Measurements from ENCODE around the gene WSB1. TPM values are rescaled to one million over a fixed set of nuclear protein-coding genes. Genes with fewer than 3 reads are reported as not detected.

The WSB1 gene
- total RNA-seq, 1 donor from 2014 or later = 452 TPM

DNA sequence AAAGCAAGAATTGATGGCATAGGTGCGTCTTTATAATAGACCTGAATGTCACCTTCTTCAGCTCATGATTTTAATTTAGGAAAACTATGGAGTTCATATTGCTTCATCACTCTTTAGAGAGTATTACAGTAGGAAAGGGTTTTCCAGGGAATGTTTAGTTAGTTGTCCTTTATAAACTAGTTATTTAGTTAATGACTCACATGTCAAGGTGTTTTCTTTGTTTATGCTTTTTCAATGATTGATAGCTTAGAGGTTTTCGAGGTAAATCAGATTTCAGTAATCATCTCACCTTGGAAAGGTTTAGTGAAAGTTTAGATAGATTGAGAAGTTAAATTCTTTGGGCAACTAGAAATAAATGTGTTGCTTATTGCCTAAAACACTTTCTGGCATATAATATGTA is 9.8 kb downstream of the WSB1 start:
- DNase-seq (ENCODE audit: low spot score, unreplicated experiment) = no peak
- Mint-ChIP-seq H3K4me1 (ENCODE audit: low read depth) (peaks cover 31% of the 10 kb centered on the region), H3K9me3 (ENCODE audit: low read depth) (no peaks in the 10 kb centered on the region), H3K27me3 (no peaks in the 10 kb centered on the region), H3K36me3 (ENCODE audit: insufficient read depth) (peaks cover 7% of the 10 kb centered on the region), H3K4me3 (ENCODE audit: low read depth) (no peak overlapping the region), H3K27ac (peak overlapping the region; percentile 85)
- TF ChIP-seq, protein P1, sequence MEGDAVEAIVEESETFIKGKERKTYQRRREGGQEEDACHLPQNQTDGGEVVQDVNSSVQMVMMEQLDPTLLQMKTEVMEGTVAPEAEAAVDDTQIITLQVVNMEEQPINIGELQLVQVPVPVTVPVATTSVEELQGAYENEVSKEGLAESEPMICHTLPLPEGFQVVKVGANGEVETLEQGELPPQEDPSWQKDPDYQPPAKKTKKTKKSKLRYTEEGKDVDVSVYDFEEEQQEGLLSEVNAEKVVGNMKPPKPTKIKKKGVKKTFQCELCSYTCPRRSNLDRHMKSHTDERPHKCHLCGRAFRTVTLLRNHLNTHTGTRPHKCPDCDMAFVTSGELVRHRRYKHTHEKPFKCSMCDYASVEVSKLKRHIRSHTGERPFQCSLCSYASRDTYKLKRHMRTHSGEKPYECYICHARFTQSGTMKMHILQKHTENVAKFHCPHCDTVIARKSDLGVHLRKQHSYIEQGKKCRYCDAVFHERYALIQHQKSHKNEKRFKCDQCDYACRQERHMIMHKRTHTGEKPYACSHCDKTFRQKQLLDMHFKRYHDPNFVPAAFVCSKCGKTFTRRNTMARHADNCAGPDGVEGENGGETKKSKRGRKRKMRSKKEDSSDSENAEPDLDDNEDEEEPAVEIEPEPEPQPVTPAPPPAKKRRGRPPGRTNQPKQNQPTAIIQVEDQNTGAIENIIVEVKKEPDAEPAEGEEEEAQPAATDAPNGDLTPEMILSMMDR (IDR thresholded peaks at IDR 0.05; ENCODE audit: unreplicated experiment) = no peak

DNA sequence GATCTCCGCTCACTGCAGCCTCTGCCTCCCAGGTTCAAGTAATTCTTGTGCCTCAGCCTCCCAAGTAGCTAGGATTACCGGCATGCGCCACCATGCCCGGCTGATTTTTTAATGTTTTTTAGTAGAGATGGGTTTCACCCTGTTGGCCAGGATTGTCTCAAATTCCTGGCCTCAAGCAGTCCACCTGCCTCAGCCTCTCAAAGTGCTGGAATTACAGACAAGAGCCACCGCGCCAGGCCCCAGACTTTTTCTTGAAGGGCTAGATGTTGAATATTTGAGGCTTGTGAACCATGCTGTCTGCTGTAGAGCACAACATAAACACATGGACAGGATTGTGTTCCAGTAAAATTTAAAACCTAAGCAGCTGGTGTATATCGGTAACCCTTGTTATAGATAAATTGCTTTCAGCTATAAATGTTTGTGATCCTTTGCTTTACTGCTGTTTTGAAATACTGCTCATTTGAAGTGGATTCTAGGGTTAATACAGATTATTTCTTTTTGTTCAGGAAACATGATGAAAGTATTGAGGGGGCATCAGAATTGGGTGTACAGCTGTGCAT is 12.4 kb downstream of the WSB1 start:
- H3K27ac Mint-ChIP-seq = peak overlapping the region; percentile 62
- no peak overlapping the region for H3K4me3 Mint-ChIP-seq (ENCODE audit: low read depth)
- H3K9me3 Mint-ChIP-seq (ENCODE audit: low read depth) = no peaks in the 10 kb centered on the region
- no peak for DNase-seq (ENCODE audit: low spot score, unreplicated experiment)
- H3K4me1 Mint-ChIP-seq (ENCODE audit: low read depth) = peaks cover 30% of the 10 kb centered on the region
- H3K27me3 Mint-ChIP-seq = no peaks in the 10 kb centered on the region
- TF ChIP-seq, protein P1 (IDR thresholded peaks at IDR 0.05; ENCODE audit: unreplicated experiment) = no peak
- H3K36me3 Mint-ChIP-seq (ENCODE audit: insufficient read depth) = peaks cover 17% of the 10 kb centered on the region

DNA sequence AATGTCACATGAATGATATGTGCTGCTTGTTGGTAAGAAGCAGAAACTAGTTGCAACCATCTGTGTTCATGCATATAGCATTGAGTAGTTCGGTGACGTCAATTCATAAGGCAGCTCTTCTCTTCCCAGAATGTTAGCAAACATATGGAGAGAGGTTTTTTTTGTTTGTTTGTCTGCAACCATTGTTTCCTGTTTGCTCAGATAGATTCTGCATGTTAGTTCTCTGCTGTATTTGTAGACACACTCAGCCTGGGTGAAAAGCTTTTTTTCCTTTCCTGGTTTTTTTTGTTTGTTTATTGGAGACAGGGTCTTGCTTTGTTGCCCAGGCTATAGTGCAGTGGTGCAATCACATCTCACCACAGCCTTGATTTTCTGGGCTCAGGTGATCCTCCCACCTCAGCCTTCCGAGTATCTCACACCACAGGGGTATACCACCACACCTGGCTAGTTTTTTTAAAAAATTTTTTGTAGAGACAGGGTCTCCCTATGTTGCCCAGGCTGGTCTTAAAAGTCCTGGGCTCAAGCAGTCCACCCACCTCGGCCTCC is 16.7 kb downstream of the WSB1 start:
- peaks cover 39% of the 10 kb centered on the region for H3K36me3 Mint-ChIP-seq (ENCODE audit: insufficient read depth)

DNA sequence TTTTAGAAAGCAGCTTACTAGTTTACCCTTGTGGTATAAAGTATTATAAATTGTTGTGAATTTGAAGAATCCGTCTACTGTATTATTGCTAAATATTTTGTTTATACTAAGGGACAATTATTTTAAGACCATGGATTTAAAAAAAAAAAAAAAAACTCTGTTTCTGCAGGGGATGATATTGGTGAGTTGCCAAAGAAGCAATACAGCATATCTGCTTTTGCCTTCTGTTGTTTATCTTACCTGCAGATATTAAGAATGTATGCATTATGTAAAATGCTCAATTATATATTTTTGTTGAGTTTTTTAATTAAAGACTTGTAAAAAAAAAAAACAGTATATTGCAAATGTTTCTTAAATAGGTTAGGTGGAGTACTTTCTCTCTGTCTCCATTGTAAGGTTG is 19.4 kb downstream of the WSB1 start:
- H3K4me3 Mint-ChIP-seq (ENCODE audit: low read depth) = no peak overlapping the region
- no peaks in the 10 kb centered on the region for H3K27me3 Mint-ChIP-seq
- TF ChIP-seq, protein P1 (IDR thresholded peaks at IDR 0.05; ENCODE audit: unreplicated experiment) = no peak
- H3K9me3 Mint-ChIP-seq (ENCODE audit: low read depth) = no peaks in the 10 kb centered on the region
- H3K4me1 Mint-ChIP-seq (ENCODE audit: low read depth) = peaks cover 12% of the 10 kb centered on the region
- peaks cover 48% of the 10 kb centered on the region for H3K36me3 Mint-ChIP-seq (ENCODE audit: insufficient read depth)
- DNase-seq (ENCODE audit: low spot score, unreplicated experiment) = no peak
- H3K27ac Mint-ChIP-seq = no peak overlapping the region

More for the DNA sequence above, 16.7 kb downstream of the WSB1 start:
- Mint-ChIP-seq H3K27ac (peak overlapping the region; percentile 69), H3K4me3 (ENCODE audit: low read depth) (no peak overlapping the region), H3K9me3 (ENCODE audit: low read depth) (no peaks in the 10 kb centered on the region), H3K27me3 (no peaks in the 10 kb centered on the region), H3K4me1 (ENCODE audit: low read depth) (peaks cover 22% of the 10 kb centered on the region)
- no peak for DNase-seq (ENCODE audit: low spot score, unreplicated experiment)
- TF ChIP-seq, protein P1 (IDR thresholded peaks at IDR 0.05; ENCODE audit: unreplicated experiment) = no peak

DNA sequence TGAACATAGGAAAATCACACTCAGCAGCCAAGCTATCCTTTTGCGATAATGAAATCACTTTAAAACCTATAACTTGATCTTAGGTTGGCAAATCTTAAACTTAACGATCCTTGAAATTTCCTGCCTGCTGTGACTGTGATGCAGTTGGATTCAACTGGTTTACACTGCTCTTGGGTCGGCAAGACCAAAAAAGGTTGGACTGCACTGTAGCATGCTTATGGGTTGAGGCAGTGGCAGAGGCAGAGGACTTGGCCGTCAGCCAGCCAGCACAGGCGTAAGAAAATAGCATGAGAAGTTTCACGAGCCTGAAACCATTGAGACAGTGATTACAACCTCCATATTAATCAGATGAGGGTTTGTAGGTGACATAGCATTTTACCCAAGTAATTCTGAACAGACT is 21.4 kb downstream of the WSB1 start:
- no peaks in the 10 kb centered on the region for H3K27me3 Mint-ChIP-seq
- TF ChIP-seq, protein P1 (IDR thresholded peaks at IDR 0.05; ENCODE audit: unreplicated experiment) = no peak

More for the DNA sequence above, 21.4 kb downstream of the WSB1 start:
- Mint-ChIP-seq H3K4me3 (ENCODE audit: low read depth) (no peak overlapping the region), H3K4me1 (ENCODE audit: low read depth) (peaks cover 6% of the 10 kb centered on the region), H3K27ac (no peak overlapping the region), H3K36me3 (ENCODE audit: insufficient read depth) (peaks cover 49% of the 10 kb centered on the region), H3K9me3 (ENCODE audit: low read depth) (no peaks in the 10 kb centered on the region)
- no peak for DNase-seq (ENCODE audit: low spot score, unreplicated experiment)

All from progenitor cell of endocrine pancreas (in vitro differentiated cells).